Neural cell (in vitro differentiated cells): ENCODE results near the gene ST3GAL5. TPM values are rescaled to one million over a fixed set of nuclear protein-coding genes. Genes with fewer than 3 reads are reported as not detected.

Experiments
- H2AFZ ChIP-seq: fragments of 200-600, 300-800 bp; sonication (generic), shearing (Covaris generic); 2 replicates; pipeline ENCODE4 v1.6.0; 2014; ENCODE audit warnings: low read depth, mild to moderate bottlenecking, antibody characterized with exemption, low read length, moderate library complexity
- H3F3A ChIP-seq: fragments of 200-600 bp; shearing (Covaris generic); 2 replicates; pipeline ENCODE4 v1.6.1; 2016; ENCODE audit warnings: mild to moderate bottlenecking, moderate library complexity, mixed read lengths, antibody characterized with exemption, low read length; ENCODE audit not compliant: insufficient read depth, poor library complexity, severe bottlenecking
- H3K27ac ChIP-seq: fragments of 200-600, 300-800 bp; sonication (generic), shearing (Covaris generic); 2 replicates; pipeline ENCODE4 v1.5.1; 2014; ENCODE audit warnings: mild to moderate bottlenecking, low read length, moderate library complexity
- H3K27me3 ChIP-seq: fragments of 300-800, 200-600 bp; sonication (generic), shearing (Covaris generic); 2 replicates; pipeline ENCODE4 v1.6.0; 2014; ENCODE audit warnings: mild to moderate bottlenecking, low read depth, low read length, moderate library complexity; ENCODE audit not compliant: insufficient read depth
- H3K36me3 ChIP-seq: fragments of 300-800, 200-600 bp; sonication (generic), shearing (Covaris generic); 2 replicates; pipeline ENCODE4 v1.5.1; 2014; ENCODE audit warnings: mild to moderate bottlenecking, antibody characterized with exemption, low read length, moderate library complexity; ENCODE audit not compliant: insufficient read depth
- H3K4me2 ChIP-seq: fragments of 300-800, 200-600 bp; sonication (generic), shearing (Covaris generic); 2 replicates; pipeline ENCODE4 v1.6.0; 2014; ENCODE audit warnings: mild to moderate bottlenecking, low read length
- H3K4me3 ChIP-seq: fragments of 300-800, 200-600 bp; sonication (generic), shearing (Covaris generic); 2 replicates; pipeline ENCODE4 v1.5.1; 2014; ENCODE audit warnings: mild to moderate bottlenecking, low read length, moderate library complexity
- H3K79me2 ChIP-seq: fragments of 200-600 bp; shearing (Covaris generic); replicated peaks from 2 replicates; pipeline ENCODE4 v1.6.0; 2014; ENCODE audit warnings: mild to moderate bottlenecking, low read length, moderate library complexity; ENCODE audit not compliant: insufficient read depth
- H3K9ac ChIP-seq: fragments of 300-800, 200-600 bp; sonication (generic), shearing (Covaris generic); 2 replicates; pipeline ENCODE4 v1.6.1; 2016; ENCODE audit warnings: mild to moderate bottlenecking, low read length, mixed read lengths
- H3K9me2 ChIP-seq: fragments of 200-600 bp; shearing (Covaris generic); 2 replicates; pipeline ENCODE4 v1.6.1; 2016; ENCODE audit warnings: mild to moderate bottlenecking, low read length, mixed read lengths; ENCODE audit not compliant: insufficient read depth
- H3K9me3 ChIP-seq: fragments of 200-600, 300-800 bp; sonication (generic), shearing (Covaris generic); 2 replicates; pipeline ENCODE4 v1.6.1; 2016; ENCODE audit warnings: mild to moderate bottlenecking, mixed run types, low read length, moderate library complexity, mixed read lengths
- H4K20me1 ChIP-seq: fragments of 200-600 bp; shearing (Covaris generic); 2 replicates; pipeline ENCODE4 v1.6.1; 2016; ENCODE audit warnings: mild to moderate bottlenecking, mixed run types; ENCODE audit not compliant: insufficient read depth
- CTCF ChIP-seq: fragments of 450-650 bp; IDR thresholded peaks from 2 replicates; pipeline ENCODE4 v1.5.1; 2014; ENCODE audit warnings: antibody characterized with exemption, mild to moderate bottlenecking, moderate library complexity; ENCODE audit not compliant: poor library complexity, severe bottlenecking
- EZH2 ChIP-seq: fragments of 200-600, 300-800 bp; shearing (Covaris generic), sonication (generic); IDR thresholded peaks from 2 replicates; pipeline ENCODE4 v1.6.1; 2014; ENCODE audit warnings: antibody characterized with exemption, low read length, borderline replicate concordance, mild to moderate bottlenecking; ENCODE audit not compliant: insufficient read depth, poor library complexity, severe bottlenecking
- MXI1 ChIP-seq: fragments of 450-650 bp; conservative IDR thresholded peaks from 2 replicates; pipeline ENCODE4 v1.6.1; 2014; ENCODE audit warnings: antibody characterized with exemption, mild to moderate bottlenecking; ENCODE audit not compliant: poor library complexity, severe bottlenecking
- POLR2AphosphoS5 ChIP-seq: IDR thresholded peaks from 2 replicates; pipeline ENCODE4 v1.6.1; 2012
- RAD21 ChIP-seq: fragments of 450-650 bp; conservative IDR thresholded peaks from 2 replicates; pipeline ENCODE4 v1.6.1; 2014; ENCODE audit warnings: antibody characterized with exemption, mild to moderate bottlenecking, moderate library complexity
- REST ChIP-seq: IDR thresholded peaks from 2 replicates; pipeline ENCODE4 v1.6.1; 2012; ENCODE audit warnings: borderline replicate concordance
- SMC3 ChIP-seq: fragments of 450-650 bp; conservative IDR thresholded peaks from 2 replicates; pipeline ENCODE4 v1.6.1; 2014; ENCODE audit warnings: antibody characterized with exemption, mild to moderate bottlenecking, moderate library complexity; ENCODE audit not compliant: poor library complexity
- TAF1 ChIP-seq: IDR thresholded peaks from 2 replicates; pipeline ENCODE4 v1.6.1; 2012; ENCODE audit warnings: low read depth
- polyA plus RNA-seq: library from polyadenylated mRNA; depleted of rRNA; stranded (reverse); fragments of >200 nt; gene quantifications from 2 replicates; pipeline ENCODE4 v1.2.3, GENCODE V29; 2014

The ST3GAL5 gene
- polyA plus RNA-seq, 1 donor from 2014 or later, result 55.6 TPM

- no peaks in the 10 kb centered on the region for H3K79me2 ChIP-seq
- H3F3A ChIP-seq, result no peaks in the 10 kb centered on the region
- H3K4me3 ChIP-seq, result no peak overlapping the region
- H3K36me3 ChIP-seq, result peaks cover 12% of the 10 kb centered on the region
- H3K27me3 ChIP-seq, result no peaks in the 10 kb centered on the region
- no peak overlapping the region for H2AFZ ChIP-seq
- H3K4me2 ChIP-seq, result no peak overlapping the region
- TF ChIP-seq SMC3 (no peak), CTCF (peak; percentile 33)
- no peak overlapping the region for H3K9ac ChIP-seq
- no peaks in the 10 kb centered on the region for H3K9me3 ChIP-seq
- no peaks in the 10 kb centered on the region for H3K9me2 ChIP-seq
- H4K20me1 ChIP-seq, result no peaks in the 10 kb centered on the region
- no peak overlapping the region for H3K27ac ChIP-seq
These were observed 45.2 kb downstream of the ST3GAL5 start for GRCh38 chr2:85843543-85843942.

GRCh38 chr2:85840091-85840490 lies 48.7 kb downstream of the ST3GAL5 start:
- Histone ChIP-seq H2AFZ (no peak overlapping the region), H3K9me3 (no peaks in the 10 kb centered on the region), H3F3A (no peaks in the 10 kb centered on the region), H3K36me3 (peaks cover 12% of the 10 kb centered on the region), H3K79me2 (no peaks in the 10 kb centered on the region), H3K4me2 (no peak overlapping the region), H3K4me3 (no peak overlapping the region), H3K9me2 (no peaks in the 10 kb centered on the region), H3K9ac (no peak overlapping the region), H3K27ac (no peak overlapping the region), H3K27me3 (no peaks in the 10 kb centered on the region), H4K20me1 (no peaks in the 10 kb centered on the region)
- TF ChIP-seq CTCF (no peak), TAF1 (no peak), EZH2 (no peak), REST (no peak), MXI1 (no peak), SMC3 (no peak), POLR2AphosphoS5 (no peak), RAD21 (no peak)
